GM18909 (cell line): ENCODE measurements around the gene GAP43.

Experiments
- ATAC-seq: cut with Tn5 transposase; IDR thresholded peaks from one replicate; pipeline ENCODE4 v1.9.1; 2021; ENCODE audit warnings: mild to moderate bottlenecking; ENCODE audit not compliant: unreplicated experiment, poor library complexity

Gene GAP43, protein sequence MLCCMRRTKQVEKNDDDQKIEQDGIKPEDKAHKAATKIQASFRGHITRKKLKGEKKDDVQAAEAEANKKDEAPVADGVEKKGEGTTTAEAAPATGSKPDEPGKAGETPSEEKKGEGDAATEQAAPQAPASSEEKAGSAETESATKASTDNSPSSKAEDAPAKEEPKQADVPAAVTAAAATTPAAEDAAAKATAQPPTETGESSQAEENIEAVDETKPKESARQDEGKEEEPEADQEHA

DNA sequence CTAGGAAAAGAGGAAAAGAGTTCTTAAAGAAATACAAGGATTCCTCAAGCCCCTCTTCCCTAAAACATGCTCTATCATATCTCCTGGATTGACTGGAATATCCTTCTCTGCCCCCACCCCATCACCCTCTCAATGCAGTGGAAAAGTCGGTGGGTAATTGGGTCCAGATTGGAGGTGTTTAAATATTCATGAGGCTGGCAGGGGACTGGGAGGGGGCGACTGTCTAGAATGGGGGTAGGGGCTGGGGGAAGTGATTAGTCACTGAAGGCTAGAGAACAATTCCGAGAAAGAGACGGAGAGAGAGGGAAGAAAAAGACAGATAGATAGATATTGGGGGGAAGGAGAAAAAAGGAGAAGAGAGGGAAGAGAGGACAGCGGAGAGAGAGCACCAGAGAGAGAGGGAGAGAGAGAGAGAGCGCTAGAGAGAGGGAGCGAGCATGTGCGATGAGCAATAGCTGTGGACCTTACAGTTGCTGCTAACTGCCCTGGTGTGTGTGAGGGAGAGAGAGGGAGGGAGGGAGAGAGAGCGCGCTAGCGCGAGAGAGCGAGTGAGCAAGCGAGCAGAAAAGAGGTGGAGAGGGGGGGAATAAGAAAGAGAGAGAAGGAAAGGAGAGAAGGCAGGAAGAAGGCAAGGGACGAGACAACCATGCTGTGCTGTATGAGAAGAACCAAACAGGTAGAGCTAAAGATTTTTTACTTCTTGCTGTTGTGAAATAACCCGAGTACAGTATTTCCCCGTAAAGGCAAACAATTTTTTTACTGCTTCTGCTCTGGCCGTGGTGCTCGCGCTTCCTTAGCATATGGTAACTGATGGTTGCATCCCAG is at the start of gene GAP43:
Gene GAP43, plus strand, starts transcription at position 467 of the 825 bp plus-strand sequence. Its CDS starts 180 bp downstream, at position 647.
- no peak for ATAC-seq

DNA sequence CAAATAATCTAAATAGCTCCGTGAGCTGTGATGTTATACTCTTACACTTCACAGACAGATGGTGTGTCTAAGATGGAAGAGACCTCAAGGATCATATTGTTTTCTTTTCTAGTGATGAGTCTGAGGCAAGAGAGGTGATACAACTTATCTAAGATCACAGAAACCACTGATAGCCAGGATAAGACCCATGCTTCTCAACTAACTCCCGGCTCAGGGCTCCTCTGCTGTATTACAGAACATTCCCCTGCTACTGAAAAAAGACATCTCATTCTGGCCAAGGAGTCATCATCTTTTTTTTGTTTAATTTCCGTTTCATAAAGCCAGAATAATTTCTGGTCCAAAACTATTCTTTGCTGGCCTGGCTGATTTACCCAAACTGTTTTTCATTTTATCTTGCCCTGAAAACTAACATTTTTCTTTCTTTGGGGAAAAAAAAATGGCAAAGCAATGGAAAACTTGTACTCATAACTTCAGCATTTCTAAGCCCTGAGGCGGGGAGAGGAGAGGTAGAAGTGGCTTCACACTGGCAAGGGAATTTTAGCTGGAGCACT is 46.9 kb upstream of the GAP43 start:
- ATAC-seq: no peak

DNA sequence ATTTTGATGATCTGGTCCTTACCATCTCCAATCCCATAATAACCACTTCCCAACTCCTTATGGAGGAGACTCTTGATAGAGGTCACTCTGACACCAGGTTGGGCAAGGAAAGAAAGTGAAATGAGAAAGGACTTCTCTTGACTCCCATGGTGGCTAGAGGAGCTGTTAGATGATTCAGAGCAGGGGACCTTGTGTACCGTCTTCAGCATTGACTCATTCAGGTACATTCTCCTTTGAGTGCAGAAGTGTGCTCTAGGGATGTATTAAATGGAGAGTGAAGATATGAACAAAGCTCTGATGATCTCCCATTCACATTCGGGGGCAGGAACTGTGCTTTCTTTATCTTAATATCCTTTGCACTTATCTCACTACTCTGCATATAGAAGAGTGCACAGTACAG is 46.3 kb upstream of the GAP43 start:
- no peak for ATAC-seq

DNA sequence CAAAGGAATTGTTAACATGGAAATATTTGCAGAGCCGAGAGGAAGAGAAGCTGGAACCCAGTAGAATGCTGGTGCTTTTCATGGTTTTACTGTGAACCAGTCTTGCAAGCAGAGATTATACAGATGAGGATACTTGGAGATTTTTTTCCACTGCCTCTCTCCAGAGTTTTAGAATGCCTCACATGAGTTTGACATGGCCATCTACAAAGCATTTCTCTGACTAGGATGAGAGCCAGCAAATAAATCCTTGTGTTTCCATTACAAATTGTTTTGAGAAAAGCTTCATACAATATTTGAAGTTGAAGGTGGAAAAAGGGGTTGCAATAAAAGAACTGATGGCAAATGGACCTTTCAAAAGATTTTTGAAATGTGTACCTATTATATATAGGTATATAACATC is 45.0 kb upstream of the GAP43 start:
- no peak for ATAC-seq

DNA sequence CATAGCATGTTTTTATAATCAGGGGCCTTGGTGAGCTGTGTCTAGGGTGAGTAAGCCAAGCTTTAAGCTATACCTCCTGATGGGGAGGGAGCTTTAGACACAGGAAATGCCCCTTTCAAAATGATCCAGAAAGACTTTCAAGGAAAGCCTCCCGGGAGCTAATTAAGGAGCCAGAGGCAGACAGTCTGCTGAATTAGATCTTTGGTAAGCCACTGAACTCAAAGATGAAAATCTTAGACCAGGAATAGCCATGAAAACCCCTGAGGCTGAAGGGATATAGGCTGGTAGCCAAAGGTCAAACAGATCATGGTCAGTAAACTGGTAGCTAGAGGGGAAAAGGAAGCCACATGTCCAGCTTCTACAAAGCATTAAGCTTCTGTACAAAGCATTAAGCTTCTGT is 42.7 kb upstream of the GAP43 start:
- no peak for ATAC-seq

DNA sequence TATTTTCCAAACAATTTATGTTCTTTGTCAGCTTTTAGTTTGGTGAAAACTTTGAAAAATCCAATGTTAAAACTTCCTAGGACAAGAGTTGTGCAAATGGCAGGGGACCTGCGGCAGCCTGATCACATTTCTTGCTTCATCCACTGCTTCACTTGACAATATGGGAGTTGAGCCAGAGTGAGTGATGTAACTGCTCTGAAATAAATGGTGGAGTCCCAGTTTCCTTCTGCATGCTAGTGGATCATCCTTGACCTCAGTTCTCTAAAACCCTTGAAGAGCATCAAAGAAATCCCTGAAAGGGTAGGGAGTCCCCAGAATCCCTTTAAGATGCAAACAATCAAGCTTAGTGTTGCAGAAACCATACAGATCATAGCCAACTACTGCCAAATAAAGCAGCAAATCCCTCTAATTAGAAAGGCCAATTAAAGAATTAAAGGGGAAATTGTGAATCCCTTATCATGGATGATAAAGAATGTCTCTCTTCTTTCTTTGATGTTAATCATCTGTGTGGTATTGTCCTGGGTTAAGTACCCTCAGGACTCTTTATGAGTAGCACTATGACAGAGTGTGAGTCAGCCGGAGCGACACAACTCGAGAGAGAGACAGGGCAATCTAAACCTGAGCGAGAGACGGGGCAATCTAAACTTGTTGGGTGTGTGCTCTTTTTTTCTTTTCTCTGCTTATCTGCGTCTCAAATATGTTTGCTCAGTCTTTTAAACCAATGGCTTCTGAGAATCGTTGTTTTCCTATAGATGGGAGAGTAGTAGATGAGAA is 41.8 kb upstream of the GAP43 start:
- ATAC-seq: no peak

DNA sequence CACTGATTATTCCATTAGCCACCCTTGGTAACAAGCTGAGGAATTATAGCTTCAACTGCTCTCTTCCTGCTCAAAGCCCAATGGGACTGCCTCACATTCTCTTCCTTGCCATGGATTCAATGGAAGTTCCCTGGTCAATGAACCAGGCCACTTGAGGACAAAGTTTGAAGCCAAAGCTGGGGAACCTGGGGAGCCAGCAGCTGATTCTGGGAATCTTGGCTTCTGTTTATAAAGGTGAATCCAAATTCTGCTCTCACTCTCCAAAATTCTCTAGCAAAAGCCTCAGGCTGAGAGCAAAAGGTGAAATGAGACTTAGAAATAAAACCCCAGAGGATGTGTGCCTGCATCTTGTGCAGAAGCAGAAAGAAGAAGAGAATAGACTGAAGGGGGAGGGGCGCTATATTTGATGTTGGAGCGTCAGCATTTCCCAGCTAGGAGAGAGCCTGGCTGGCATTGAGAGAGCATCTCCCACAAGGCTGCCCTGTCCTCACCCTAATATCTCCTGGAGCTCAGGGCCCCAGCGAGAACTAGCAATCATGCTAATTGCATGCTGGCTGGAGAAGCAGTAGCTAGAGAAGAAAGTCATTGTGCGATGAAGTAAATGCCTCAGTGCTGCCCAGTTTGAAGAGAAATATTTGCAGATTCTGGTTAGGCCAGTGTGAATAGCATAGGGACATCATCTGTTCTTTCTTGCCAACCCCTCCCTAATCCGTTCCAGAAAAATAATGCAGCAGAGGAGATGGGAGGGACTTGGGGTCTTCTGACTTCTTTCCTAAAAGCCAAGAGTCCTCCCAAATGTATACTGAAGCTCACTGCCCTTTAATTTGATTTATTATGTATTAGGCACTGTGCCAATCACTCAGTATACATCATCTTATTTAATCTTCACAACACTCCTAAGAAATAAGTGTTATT is 34.9 kb upstream of the GAP43 start:
- no peak for ATAC-seq

DNA sequence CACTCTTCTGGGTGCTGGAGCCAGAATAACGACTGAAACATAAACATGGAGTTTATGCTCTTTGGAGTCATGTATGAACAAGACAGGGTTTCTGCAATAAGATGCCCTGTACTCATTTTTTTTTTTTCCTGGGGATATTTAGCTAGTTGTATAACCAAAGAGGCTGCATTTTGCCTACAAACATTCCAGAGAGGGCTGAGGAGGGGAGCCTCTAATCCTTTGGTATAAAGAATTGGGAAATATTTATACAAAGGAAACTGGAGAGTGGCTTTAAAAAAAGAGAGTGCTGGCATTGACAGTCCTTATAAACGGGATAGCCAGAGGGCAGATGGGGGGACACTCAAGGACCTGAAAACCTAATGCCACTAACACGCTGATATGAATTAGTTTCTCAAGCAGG is 32.4 kb upstream of the GAP43 start:
- ATAC-seq: no peak

DNA sequence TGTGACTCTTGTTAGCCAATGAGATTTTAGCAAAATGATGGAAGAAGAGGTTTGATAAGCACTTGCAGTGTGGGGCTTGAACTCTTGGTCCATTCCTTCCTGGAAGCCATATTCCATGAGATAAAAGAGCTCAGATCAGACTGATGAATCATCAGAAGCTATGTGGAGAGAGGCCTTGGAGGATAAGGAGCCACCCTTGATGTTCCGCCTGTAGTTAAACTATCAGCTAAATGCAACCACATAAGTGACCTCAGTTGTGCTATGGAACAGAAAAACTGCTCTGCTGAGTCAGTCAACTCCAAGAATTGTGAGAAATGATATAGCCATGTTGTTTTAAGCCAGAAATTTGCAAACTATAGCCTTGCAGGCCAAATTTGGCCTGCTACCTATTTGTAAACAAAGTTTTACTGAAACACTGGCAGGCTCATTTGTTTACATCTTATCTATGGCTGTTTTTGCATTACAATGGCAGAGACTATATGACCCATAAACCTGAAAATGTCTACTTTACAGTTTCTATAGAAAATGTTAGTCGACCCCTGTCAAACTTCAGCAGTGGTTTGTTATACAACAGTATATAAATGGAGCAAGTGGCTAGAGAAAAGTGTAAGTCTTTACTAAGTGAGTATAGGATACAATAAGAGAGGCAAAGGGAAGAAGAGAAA is 27.6 kb upstream of the GAP43 start:
- ATAC-seq: no peak

DNA sequence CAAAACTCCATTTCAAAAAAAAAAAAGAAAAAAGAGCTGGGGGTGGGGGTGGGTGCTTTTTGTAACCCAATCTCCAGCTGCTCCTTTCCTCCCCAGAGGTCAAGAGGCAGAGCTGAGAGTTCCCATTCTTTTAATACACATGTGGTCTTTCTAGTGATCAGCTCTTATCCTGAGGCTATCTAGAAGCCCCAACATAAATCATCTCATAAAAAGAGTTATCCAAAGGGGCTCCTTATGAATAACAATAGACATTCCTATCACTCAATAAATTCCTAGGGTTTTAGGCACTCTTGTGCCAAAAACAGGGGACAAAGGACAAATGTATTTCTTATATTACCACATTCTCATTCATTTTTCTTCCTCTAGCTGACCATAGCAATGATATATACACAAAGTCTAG is 25.1 kb upstream of the GAP43 start:
- no peak for ATAC-seq

DNA sequence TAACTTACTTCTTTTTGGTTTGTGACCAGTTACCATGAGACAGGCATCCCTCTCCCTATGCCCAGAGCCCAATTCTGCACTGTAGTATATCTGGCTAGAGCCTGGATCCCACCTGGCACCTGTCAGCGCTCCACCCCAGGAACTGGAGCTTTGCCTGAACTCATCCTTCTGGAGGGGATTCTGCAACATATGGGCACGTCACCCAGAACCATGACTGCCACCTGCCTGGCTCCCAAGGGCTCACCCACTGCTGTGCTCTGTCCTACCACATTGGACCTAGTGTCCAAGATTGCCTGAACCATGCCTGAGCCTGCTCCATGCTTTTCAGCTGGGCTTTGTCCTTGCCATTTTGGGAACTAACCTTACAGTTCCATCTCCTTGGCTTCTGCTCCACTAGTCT is 21.1 kb upstream of the GAP43 start:
- no peak for ATAC-seq

DNA sequence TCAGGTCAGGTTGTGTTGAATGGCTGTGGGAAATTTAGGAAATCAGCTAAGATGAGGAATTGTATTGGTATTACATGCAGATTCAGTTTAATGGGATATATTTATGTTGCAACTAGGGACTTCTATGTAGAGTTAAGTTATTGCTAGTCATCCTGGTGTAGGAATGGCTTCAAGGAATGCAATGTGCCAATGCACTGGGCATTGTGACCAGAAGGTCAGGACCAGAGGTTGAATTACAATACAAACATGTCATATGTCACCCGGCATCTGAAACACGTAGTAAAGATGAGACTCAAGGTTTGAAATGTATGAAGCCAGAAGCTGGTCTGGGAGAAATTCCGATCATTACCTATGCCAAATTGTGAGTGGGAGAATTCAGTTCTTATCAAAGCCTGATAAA is 11.7 kb upstream of the GAP43 start:
- no peak for ATAC-seq

DNA sequence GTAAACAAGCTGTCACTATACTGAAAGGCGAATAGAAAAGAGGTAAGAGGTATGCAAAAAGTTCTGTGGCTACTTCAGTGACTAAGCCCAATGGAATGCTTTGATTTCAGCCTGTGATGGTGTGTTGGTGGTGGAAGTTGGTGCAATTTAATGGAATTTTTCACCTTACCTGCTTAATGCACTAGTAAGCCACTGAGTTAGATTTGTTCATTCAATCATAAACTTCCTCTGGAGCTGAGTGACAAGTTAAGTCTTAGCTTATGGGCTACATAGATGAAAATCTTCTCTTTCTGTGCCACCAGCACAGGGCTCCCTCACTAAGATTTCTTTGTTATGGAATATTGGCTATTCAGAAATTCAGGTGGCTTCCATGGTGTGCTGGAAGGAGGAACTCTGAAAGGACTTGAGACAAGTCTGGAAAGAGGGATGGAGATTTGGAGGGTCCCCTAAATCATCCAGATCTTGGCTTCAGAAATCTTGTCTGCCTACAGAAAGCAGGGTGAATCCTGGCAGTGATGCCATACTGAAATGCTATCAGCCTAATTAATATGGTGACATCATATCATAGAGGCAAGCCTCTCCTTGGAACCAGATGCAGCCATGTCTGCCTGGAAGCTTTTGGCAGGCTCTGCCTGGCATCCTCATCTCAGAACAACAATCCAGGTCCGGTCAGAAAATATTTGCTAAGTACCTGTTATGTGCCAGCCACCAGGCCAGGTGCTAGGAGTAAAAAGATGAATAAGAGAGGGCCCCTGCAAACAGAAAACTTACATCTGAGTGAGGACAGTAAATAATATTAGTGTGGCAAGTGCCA is 8.1 kb upstream of the GAP43 start:
- no peak for ATAC-seq

DNA sequence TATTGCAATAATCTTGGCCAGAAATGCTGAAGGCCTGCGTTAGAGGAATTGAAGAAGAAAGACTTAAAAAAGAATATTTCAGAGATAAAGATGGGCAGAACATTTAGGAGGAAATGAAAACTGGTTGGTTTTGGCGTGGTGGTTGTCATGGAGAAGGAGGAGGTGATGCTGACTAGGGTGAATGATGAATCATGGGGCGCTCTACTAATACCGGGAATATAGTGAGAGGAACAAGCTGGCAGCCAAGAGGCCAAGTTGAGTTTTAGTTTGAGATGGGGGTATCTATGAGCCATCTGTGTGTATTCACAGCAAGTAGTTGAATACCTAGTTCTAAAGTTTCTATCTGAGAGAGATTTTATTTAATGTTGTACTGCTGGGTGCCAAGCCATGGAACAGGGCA is 6.8 kb upstream of the GAP43 start:
- ATAC-seq: no peak

DNA sequence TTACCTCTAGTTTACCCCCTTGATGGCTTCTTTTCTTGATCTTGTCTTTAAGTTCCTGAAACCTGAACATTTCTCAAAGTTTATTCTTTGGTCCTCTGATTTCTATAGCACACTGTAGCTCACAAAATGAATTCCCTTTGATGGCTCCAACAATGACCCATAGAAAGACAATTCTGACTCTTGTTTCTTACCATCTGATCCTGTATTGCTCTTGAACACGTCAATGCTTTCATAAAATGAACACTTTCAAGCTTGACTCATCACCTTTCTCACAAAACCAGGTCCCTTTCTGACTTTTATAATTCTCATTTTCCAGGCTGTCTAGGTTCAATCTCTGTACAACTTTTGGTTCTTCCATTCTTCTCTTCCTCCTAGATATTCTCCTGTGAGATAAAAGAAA is 5.7 kb upstream of the GAP43 start:
- no peak for ATAC-seq

DNA sequence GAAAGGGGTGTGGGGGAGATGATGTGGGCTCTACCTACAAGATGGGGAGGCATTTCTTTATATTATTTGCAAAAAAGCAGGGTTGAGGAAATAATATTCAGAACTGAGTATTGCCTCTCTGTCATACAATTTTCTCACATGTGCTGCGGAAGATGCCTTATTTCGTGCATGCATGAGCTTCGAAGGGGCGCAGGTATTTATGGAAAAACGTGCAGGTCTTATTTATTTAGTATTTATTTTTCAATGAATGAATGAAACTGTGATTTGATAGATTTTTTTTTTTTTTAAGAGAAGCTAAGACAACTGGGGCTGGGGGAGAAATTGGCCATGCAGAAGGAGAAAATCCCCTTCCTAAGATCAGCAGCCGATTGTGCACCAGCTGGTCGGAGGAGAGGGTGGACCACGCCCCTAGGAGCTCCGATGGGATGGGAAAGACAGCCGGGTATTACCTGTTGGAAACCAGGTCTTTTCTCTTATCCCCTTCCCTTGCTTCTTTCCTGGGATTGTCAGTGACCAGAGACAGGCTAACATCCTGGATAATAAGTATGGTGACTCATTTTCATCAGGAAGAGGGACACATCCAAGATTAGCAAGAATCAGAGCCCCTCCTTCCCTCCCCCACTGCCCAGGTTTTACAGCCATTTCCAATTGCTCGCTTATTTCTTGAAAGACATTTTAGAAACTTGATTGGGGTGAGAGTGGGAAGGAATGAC is 875 bp downstream of the GAP43 start:
- no peak for ATAC-seq

DNA sequence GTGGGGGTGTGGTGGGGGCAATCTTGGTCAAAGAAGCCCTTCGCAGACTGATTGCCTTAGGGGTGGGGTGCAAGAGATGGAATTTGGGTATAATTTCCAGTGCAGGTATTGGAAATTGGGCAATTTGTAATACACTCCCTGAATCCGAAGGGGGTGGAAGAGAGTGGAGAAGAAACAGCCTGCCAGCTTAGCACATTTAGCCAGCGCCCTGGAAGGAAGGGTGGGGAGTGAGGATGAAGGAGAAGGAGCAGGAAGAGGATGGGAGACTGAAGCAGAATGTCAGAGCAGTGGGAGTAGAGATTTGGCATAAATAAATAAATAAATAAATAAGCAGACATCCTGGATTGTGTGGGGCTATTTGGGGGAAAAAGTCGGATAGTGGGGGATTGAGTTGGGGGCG is 1.6 kb downstream of the GAP43 start:
- ATAC-seq: no peak

DNA sequence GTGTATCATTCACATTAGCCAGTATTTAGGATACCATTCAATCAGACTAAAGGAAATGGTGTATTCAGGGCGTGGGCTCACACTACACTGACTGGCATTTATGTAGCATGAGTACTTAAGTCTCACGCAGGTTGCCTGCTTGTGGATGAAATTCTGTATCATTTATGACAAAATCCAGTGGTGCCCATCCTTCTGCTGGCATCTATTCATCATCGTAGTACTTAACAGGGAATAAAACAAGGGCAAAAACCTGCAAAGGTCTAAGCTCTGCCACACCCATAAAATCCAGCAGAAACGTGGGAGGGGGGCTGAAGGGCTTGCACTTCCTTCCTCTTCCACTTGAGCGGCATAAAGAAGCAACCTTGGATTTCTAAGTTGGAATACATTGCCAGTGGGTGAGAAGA is 2.7 kb downstream of the GAP43 start:
- ATAC-seq: no peak
